Measurements from ENCODE around the gene IER2. TPM values are rescaled to one million over a fixed set of nuclear protein-coding genes. Genes with fewer than 3 reads are reported as not detected.
"Not testable (repeated sequence)": the region's sequence is repeated elsewhere in the genome, so short reads cannot be mapped to it uniquely, and the experiment has no call there.

Gene IER2
- total RNA-seq, 1 donor from 2014 or later = 72.5 TPM

DNA sequence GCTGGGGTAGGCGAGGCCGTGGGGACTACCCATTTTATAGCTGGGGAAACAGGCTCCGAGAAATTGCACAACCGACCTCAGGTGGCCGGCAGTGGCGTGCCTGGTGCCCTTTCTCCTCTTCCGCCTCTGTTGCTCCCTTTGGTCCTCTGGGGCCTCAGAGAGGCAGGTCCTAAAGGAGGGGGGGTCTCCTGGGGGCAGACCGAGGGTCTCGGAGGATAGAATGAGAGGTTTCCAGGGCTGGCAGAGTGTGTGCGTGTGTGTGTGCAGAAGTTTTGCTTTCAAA, 11.4 kb upstream of the IER2 start:
- Mint-ChIP-seq H3K4me3 (no peak overlapping the region), H3K36me3 (ENCODE audit: low read depth) (peaks cover 2% of the 10 kb centered on the region), H3K27me3 (ENCODE audit: low read depth) (no peaks in the 10 kb centered on the region), H3K27ac (ENCODE audit: unreplicated experiment) (no peak overlapping the region), H3K4me1 (no peaks in the 10 kb centered on the region), H3K9me3 (no peaks in the 10 kb centered on the region)
- TF ChIP-seq, protein P1, sequence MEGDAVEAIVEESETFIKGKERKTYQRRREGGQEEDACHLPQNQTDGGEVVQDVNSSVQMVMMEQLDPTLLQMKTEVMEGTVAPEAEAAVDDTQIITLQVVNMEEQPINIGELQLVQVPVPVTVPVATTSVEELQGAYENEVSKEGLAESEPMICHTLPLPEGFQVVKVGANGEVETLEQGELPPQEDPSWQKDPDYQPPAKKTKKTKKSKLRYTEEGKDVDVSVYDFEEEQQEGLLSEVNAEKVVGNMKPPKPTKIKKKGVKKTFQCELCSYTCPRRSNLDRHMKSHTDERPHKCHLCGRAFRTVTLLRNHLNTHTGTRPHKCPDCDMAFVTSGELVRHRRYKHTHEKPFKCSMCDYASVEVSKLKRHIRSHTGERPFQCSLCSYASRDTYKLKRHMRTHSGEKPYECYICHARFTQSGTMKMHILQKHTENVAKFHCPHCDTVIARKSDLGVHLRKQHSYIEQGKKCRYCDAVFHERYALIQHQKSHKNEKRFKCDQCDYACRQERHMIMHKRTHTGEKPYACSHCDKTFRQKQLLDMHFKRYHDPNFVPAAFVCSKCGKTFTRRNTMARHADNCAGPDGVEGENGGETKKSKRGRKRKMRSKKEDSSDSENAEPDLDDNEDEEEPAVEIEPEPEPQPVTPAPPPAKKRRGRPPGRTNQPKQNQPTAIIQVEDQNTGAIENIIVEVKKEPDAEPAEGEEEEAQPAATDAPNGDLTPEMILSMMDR (conservative IDR thresholded peaks at IDR 0.05) = no peak
- DNase-seq (ENCODE audit: low read depth, low spot score) = no peak

DNA sequence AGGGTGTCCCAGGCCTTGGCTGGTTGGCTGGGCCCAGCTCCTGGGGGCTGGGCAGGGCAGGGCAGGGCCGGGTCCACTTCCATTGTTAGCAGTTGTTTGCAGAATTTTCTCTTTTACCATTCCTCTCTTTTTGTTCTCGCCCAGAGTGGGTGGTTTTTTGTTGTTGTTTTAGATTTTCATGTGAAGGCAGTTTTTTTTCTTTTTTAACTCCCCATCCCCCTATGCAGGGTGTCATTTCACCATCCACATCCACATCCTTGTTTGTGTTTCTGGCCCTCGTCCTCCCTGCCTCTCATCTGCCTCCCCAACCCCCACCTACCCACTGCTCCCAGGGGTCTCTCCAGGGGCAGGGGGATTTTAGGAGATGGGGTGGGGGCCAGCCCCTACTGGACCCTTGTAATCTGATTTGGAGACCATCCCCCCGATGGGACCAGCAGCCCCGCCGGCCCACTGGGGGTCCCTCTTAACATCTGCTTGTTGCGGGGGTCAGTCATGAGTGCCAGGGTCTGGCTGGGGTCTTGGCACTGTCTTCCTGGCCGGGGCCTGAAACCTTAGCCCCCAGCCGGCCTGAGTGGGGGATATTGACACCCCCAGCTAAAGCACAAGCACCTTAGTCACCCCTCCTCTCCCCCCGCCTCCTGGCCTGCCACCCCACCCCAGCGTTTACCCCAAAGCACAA, 10.4 kb upstream of the IER2 start:
- H3K27me3 Mint-ChIP-seq (ENCODE audit: low read depth) = no peaks in the 10 kb centered on the region
- peak overlapping the region; percentile 69 for H3K27ac Mint-ChIP-seq (ENCODE audit: unreplicated experiment)
- H3K4me1 Mint-ChIP-seq = no peaks in the 10 kb centered on the region
- no peak overlapping the region for H3K4me3 Mint-ChIP-seq
- no peak for DNase-seq (ENCODE audit: low read depth, low spot score)
- H3K9me3 Mint-ChIP-seq = no peaks in the 10 kb centered on the region
- TF ChIP-seq, protein P1 (conservative IDR thresholded peaks at IDR 0.05) = no peak
- peaks cover 2% of the 10 kb centered on the region for H3K36me3 Mint-ChIP-seq (ENCODE audit: low read depth)

DNA sequence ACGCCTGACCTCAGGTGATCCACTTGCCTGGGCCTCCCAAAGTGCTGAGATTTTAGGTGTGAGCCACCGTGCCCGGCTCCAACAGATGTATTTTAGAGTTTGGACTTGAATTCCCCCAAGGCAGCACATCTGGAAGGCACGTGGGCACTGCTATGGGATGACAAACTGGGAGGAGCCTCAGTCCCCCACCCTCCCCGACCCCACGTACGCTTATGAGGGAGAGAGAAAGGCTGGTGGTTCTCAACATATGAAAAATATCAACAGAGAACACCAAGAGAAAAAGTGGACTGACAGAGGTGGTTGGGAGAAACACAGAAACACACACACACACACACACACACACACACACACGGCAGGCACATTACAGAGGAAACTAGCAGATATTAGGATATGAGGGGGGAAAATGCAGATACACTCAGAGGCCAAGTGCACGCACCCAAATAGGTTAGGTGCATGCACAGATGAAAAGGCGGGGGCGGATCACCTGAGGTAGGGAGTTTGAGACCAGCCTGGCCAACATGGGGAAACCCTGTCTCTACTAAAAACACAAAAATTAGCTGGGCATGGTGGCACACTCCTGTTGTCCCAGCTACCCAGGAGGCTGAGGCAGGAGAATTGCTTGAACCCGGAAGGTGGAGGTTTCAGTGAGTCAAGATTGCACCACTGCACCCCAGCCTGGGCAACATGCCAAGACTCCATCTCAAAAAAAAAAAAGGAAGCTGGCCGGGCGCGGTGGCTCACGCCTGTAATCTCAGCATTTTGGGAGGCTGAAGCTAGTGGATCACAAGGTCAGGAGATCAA, 3.2 kb upstream of the IER2 start:
- Mint-ChIP-seq H3K4me3 (peak overlapping the region; percentile 72), H3K9me3 (no peaks in the 10 kb centered on the region), H3K36me3 (ENCODE audit: low read depth) (no peaks in the 10 kb centered on the region), H3K27ac (ENCODE audit: unreplicated experiment) (no peak overlapping the region), H3K4me1 (peaks cover 25% of the 10 kb centered on the region), H3K27me3 (ENCODE audit: low read depth) (no peaks in the 10 kb centered on the region)
- DNase-seq (ENCODE audit: low read depth, low spot score) = no peak
- TF ChIP-seq, protein P1 (conservative IDR thresholded peaks at IDR 0.05) = no peak

DNA sequence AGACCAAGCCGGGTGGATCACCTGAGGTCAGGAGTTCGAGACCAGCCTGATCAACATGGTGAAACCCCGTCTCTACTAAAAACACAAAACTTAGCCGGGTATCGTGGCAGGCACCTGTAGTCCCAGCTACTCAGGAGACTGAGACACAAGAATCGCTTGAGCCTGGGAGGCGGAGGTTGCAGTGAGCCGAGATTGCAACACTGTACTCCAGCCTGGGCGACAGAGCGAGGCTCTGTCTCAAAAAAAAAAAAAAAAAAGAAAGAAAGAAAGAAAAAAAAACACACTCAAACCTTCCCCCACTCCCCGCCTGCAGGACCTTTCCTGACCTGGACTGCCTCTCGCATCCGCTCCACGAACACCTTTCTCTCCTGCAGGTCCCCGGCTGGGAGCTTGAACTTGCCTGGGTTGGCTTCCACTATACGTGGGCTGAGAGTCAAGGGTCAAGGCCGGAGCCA, 1.0 kb upstream of the IER2 start:
- not testable (repeated sequence) for H3K27ac Mint-ChIP-seq (ENCODE audit: unreplicated experiment); H3K36me3 Mint-ChIP-seq (ENCODE audit: low read depth); DNase-seq (ENCODE audit: low read depth, low spot score); H3K27me3 Mint-ChIP-seq (ENCODE audit: low read depth); H3K9me3 Mint-ChIP-seq
- Mint-ChIP-seq H3K4me3 (peak overlapping the region; percentile 86), H3K4me1 (peaks cover 41% of the 10 kb centered on the region)

DNA sequence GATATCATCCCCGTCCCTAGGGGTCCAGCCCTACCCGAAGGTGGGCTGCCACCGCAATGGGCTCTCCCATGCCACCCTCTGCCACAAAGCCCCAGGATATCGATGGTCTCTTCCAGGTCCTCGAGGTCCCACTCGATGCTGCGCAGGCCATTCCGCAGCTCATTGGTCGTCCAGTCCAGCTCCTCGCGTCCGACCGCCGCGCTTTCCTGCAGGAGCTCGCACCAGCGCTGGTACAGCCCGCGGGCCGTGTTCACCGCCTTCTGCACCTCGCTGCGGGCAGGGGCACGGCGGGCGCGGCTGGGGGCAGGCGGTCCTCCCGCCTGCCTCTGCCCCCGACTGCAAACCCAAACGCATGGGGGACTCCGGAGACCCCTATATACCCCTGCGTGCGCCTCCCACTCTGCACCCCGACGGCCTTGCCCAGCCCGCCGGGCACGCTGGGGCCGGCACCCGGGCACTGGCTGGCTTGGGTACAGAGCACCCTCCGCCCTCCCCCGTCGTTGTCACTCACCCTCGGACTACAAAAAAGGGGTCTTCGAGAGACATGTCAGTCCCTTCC, 504 bp upstream of the IER2 start:
- Mint-ChIP-seq H3K4me1 (peaks cover 46% of the 10 kb centered on the region), H3K4me3 (peak overlapping the region; percentile 99), H3K27ac (ENCODE audit: unreplicated experiment) (no peak overlapping the region), H3K27me3 (ENCODE audit: low read depth) (peaks cover 6% of the 10 kb centered on the region), H3K9me3 (no peaks in the 10 kb centered on the region), H3K36me3 (ENCODE audit: low read depth) (peaks cover 4% of the 10 kb centered on the region)
- DNase-seq (ENCODE audit: low read depth, low spot score) = peak; percentile 36
- TF ChIP-seq, protein P1 (conservative IDR thresholded peaks at IDR 0.05) = no peak

All from neural crest cell (in vitro differentiated cells).